ENCODE results near the gene SREBF2. TPM values are rescaled to one million over a fixed set of nuclear protein-coding genes. Genes with fewer than 3 reads are reported as not detected.

Gene SREBF2
- total and polyA plus RNA-seq, 10 of the 15 experiments (the other 5 are each of a cell fraction or from before 2014, with no cell fraction given) = 2.4 to 177 (median 78.8) TPM

DNA sequence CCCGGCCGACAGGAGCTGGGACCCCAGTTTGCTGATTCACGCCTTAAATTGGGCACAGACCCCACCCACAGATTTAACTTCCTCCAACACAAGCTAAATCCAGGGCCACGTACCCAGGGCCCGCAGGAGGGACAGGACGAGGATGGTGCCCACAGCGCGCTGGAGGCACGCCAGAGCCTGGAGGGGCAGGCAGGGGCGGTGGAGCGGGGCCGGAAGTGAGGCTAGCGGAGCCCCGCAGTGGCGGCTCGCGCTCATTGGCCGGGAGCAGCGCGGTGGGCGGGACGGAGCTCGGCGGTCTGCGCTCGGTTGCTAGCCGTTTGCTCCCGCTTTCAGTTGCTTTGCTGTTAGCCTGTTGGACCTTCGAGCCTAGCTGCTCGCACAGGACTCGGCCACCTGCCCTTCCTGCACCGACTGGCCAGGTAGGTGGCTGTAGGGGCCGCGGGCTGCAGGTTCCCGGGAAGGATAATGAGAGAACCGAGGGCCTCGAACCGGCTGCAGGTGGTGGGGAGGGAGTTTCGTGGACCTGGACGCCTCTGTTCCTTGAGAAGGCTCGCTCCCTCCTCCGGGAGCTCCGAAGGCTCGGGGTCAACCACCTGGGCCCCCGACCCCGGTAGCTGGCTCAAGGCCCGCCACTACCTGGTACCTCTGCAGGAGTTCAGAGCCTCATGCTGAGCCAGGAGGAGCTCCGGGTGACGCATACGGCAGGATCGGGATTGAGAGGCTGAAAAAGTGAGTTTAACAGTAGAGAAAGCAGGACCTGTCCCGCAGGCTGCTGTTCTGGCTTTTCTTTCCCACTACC, 32.4 kb upstream of the SREBF2 start, which contains the start of gene CCDC134 (continued):
- TF ChIP-seq ZBTB40 (IDR thresholded peaks at IDR 0.05; ENCODE audit: borderline replicate concordance) (peak; percentile 70; the same call in 1 of the 2 replicates), RAD51 (IDR thresholded peaks at IDR 0.05) (no peak), SREBF2 (IDR thresholded peaks at IDR 0.05; ENCODE audit: low read length) (no peak), NKRF (conservative IDR thresholded peaks at IDR 0.05) (peak; percentile 51; the same call in 1 of the 2 replicates), ESRRA (IDR thresholded peaks at IDR 0.05; ENCODE audit: low read length) (no peak), IRF3 (IDR thresholded peaks at IDR 0.05) (peak; percentile 71), EZH2 (IDR thresholded peaks at IDR 0.05; ENCODE audit: borderline replicate concordance, control insufficient read depth, low read depth, low read length) (no peak), ZNF207 (IDR thresholded peaks at IDR 0.05; ENCODE audit: borderline replicate concordance) (peak; percentile 88; the same call in 1 of the 2 replicates), MEF2A (IDR thresholded peaks at IDR 0.05; ENCODE audit: insufficient read depth, low read depth, low read length) (0 out of 2 replicates have a peak, but pooled peaks have one; percentile 18)
- TF ChIP-seq, protein P1, sequence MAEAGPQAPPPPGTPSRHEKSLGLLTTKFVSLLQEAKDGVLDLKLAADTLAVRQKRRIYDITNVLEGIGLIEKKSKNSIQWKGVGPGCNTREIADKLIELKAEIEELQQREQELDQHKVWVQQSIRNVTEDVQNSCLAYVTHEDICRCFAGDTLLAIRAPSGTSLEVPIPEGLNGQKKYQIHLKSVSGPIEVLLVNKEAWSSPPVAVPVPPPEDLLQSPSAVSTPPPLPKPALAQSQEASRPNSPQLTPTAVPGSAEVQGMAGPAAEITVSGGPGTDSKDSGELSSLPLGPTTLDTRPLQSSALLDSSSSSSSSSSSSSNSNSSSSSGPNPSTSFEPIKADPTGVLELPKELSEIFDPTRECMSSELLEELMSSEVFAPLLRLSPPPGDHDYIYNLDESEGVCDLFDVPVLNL (IDR thresholded peaks at IDR 0.05; ENCODE audit: low read depth, low read length) = peak; percentile 52; the same call in 1 of the 2 replicates
- TF ChIP-seq, protein P2, sequence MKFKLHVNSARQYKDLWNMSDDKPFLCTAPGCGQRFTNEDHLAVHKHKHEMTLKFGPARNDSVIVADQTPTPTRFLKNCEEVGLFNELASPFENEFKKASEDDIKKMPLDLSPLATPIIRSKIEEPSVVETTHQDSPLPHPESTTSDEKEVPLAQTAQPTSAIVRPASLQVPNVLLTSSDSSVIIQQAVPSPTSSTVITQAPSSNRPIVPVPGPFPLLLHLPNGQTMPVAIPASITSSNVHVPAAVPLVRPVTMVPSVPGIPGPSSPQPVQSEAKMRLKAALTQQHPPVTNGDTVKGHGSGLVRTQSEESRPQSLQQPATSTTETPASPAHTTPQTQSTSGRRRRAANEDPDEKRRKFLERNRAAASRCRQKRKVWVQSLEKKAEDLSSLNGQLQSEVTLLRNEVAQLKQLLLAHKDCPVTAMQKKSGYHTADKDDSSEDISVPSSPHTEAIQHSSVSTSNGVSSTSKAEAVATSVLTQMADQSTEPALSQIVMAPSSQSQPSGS (IDR thresholded peaks at IDR 0.05; ENCODE audit: low read length) = no peak; the same call in 1 of the 2 replicates
- TF ChIP-seq, protein P3, sequence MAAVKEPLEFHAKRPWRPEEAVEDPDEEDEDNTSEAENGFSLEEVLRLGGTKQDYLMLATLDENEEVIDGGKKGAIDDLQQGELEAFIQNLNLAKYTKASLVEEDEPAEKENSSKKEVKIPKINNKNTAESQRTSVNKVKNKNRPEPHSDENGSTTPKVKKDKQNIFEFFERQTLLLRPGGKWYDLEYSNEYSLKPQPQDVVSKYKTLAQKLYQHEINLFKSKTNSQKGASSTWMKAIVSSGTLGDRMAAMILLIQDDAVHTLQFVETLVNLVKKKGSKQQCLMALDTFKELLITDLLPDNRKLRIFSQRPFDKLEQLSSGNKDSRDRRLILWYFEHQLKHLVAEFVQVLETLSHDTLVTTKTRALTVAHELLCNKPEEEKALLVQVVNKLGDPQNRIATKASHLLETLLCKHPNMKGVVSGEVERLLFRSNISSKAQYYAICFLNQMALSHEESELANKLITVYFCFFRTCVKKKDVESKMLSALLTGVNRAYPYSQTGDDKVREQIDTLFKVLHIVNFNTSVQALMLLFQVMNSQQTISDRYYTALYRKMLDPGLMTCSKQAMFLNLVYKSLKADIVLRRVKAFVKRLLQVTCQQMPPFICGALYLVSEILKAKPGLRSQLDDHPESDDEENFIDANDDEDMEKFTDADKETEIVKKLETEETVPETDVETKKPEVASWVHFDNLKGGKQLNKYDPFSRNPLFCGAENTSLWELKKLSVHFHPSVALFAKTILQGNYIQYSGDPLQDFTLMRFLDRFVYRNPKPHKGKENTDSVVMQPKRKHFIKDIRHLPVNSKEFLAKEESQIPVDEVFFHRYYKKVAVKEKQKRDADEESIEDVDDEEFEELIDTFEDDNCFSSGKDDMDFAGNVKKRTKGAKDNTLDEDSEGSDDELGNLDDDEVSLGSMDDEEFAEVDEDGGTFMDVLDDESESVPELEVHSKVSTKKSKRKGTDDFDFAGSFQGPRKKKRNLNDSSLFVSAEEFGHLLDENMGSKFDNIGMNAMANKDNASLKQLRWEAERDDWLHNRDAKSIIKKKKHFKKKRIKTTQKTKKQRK (IDR thresholded peaks at IDR 0.05; ENCODE audit: low read depth, low read length) = no peak
- TF ChIP-seq, protein P4, sequence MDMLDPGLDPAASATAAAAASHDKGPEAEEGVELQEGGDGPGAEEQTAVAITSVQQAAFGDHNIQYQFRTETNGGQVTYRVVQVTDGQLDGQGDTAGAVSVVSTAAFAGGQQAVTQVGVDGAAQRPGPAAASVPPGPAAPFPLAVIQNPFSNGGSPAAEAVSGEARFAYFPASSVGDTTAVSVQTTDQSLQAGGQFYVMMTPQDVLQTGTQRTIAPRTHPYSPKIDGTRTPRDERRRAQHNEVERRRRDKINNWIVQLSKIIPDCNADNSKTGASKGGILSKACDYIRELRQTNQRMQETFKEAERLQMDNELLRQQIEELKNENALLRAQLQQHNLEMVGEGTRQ (IDR thresholded peaks at IDR 0.05; ENCODE audit: borderline replicate concordance, low read depth, low read length) = no peak
